ENCODE measurements around the gene ARL15.

GRCh38 chr5:53940921-53941320 is 369.5 kb downstream of the ARL15 start:
- no peak for TF ChIP-seq CTCF (IDR thresholded peaks at IDR 0.05; ENCODE audit: extremely low read depth in 1 of 2, insufficient read depth in 1 of 2, low read depth in 1 of 2, low read length in 2 of 2)
- no peak for TF ChIP-seq EZH2 (IDR thresholded peaks at IDR 0.05; ENCODE audit: borderline replicate concordance, low read depth, low read length, severe bottlenecking)
- no peak for TF ChIP-seq POLR2AphosphoS5 (IDR thresholded peaks at IDR 0.05; ENCODE audit: insufficient read depth, low read depth, low read length)
- no peak for TF ChIP-seq POLR2A (IDR thresholded peaks at IDR 0.05; ENCODE audit: low read depth, low read length)

All from endothelial cell of umbilical vein (primary cell).